Measurements from ENCODE around the gene YBEY. TPM values are rescaled to one million over a fixed set of nuclear protein-coding genes. Genes with fewer than 3 reads are reported as not detected.

Gene YBEY
- polyA plus RNA-seq, 1 of the 3 experiments (the other 2 are of a cell fraction) = 47.5 TPM

GRCh38 chr21:46336603-46337002 is 50.5 kb downstream of the YBEY start:
- H3K4me2 ChIP-seq = no peak overlapping the region
- H2AFZ ChIP-seq (ENCODE audit: low read depth) = no peak overlapping the region
- peaks cover 13 to 45% of the 10 kb centered on the region in 2 experiments for H3K36me3 ChIP-seq (replicated peaks in 1 of 2; ENCODE audit: control insufficient read depth in 1 of 2, insufficient read depth in 2 of 2, low read length in 1 of 2)
- no peaks in the 10 kb centered on the region for H3K27me3 ChIP-seq (ENCODE audit: insufficient read depth)
- WGBS (ENCODE audit: low lambda C conversion rate) = 98% methylated on average over 3 of the region's 3 CpGs
- CTCF ChIA-PET = no interaction called here
- H3K9me3 ChIP-seq = no peaks in the 10 kb centered on the region
- peaks cover 88% of the 10 kb centered on the region for H3K79me2 ChIP-seq (ENCODE audit: insufficient read depth)
- no peak for DNase-seq
- H3K4me1 ChIP-seq (ENCODE audit: control insufficient read depth in 1 of 2, insufficient read depth in 2 of 2, low read depth in 1 of 2, low read length in 1 of 2) = 0 out of 4 replicates have a peak, but pooled peaks cover 0 to 9% of the 10 kb centered on the region in 2 experiments
- no peak overlapping the region for H3K9ac ChIP-seq
- H4K20me1 ChIP-seq (ENCODE audit: insufficient read depth) = no peaks in the 10 kb centered on the region
- no peak overlapping the region for H3K4me3 ChIP-seq (ENCODE audit: low read depth in 2 of 2, low read length in 1 of 2)
- POLR2A ChIA-PET = no interaction called here
- H3K27ac ChIP-seq (ENCODE audit: low read depth in 2 of 2, low read length in 1 of 2) = no peak overlapping the region
- H3K9me2 ChIP-seq = no peaks in the 10 kb centered on the region
- peaks cover 16% of the 10 kb centered on the region for H3F3A ChIP-seq (replicated peaks; ENCODE audit: insufficient read depth)
- no peak for TF ChIP-seq SMC3 (IDR thresholded peaks at IDR 0.05; ENCODE audit: low read depth, low read length)
- TF ChIP-seq GATA2 (CRISPR knock-in tag; IDR thresholded peaks at IDR 0.05) = no peak
- TF ChIP-seq TEAD4 (IDR thresholded peaks at IDR 0.05; ENCODE audit: borderline replicate concordance, insufficient read depth) = no peak
- TF ChIP-seq EZH2phosphoT487 (IDR thresholded peaks at IDR 0.05; ENCODE audit: borderline replicate concordance, low read depth) = no peak
- TF ChIP-seq IRF3 (IDR thresholded peaks at IDR 0.05; ENCODE audit: low read depth, low read length) = no peak
- no peak for TF ChIP-seq JUND (IDR thresholded peaks at IDR 0.05)

GRCh38 chr21:46340998-46341397 is 54.9 kb downstream of the YBEY start:
- TF ChIP-seq TAF1 (IDR thresholded peaks at IDR 0.05; ENCODE audit: borderline replicate concordance, low read depth, low read length) (no peak), MEF2A (IDR thresholded peaks at IDR 0.05; ENCODE audit: borderline replicate concordance, low read depth) (no peak), IRF3 (IDR thresholded peaks at IDR 0.05; ENCODE audit: low read depth, low read length) (no peak), SMC3 (IDR thresholded peaks at IDR 0.05; ENCODE audit: low read depth, low read length) (no peak), CTCF (IDR thresholded peaks at IDR 0.05) (no peak), MAX (IDR thresholded peaks at IDR 0.05; ENCODE audit: low read depth) (no peak), RXRA (IDR thresholded peaks at IDR 0.05; ENCODE audit: borderline replicate concordance, low read depth) (no peak)
- Histone ChIP-seq H3K36me3 (replicated peaks in 1 of 2; ENCODE audit: control insufficient read depth in 1 of 2, insufficient read depth in 2 of 2, low read length in 1 of 2) (peaks cover 8 to 40% of the 10 kb centered on the region in 2 experiments), H3K4me1 (ENCODE audit: control insufficient read depth in 1 of 2, insufficient read depth in 2 of 2, low read depth in 1 of 2, low read length in 1 of 2) (no peaks in the 10 kb centered on the region), H3F3A (replicated peaks; ENCODE audit: insufficient read depth) (no peaks in the 10 kb centered on the region), H3K4me3 (ENCODE audit: low read depth in 2 of 2, low read length in 1 of 2) (no peak overlapping the region), H3K4me2 (no peak overlapping the region), H3K79me2 (ENCODE audit: insufficient read depth) (peaks cover 99% of the 10 kb centered on the region), H2AFZ (ENCODE audit: low read depth) (no peak overlapping the region), H3K9me2 (no peaks in the 10 kb centered on the region), H3K9me3 (no peaks in the 10 kb centered on the region), H3K27ac (ENCODE audit: low read depth in 2 of 2, low read length in 1 of 2) (no peak overlapping the region), H4K20me1 (ENCODE audit: insufficient read depth) (no peaks in the 10 kb centered on the region), H3K9ac (no peak overlapping the region), H3K27me3 (ENCODE audit: insufficient read depth) (no peaks in the 10 kb centered on the region)
- POLR2A ChIA-PET = no interaction called here
- WGBS (ENCODE audit: low lambda C conversion rate) = 94% methylated on average over 7 of the region's 8 CpGs
- DNase-seq = no peak
- CTCF ChIA-PET = no interaction called here
